ENCODE results near the gene INSRR.

Gene INSRR

GRCh38 chr1:156844102-156844501, 14.8 kb downstream of the INSRR start:
- H3K27ac ChIP-seq (ENCODE audit: low read depth in 2 of 2, low read length in 2 of 2): no peak overlapping the region
- H3K4me1 ChIP-seq (ENCODE audit: control insufficient read depth in 2 of 2, insufficient read depth in 2 of 2, low read length in 2 of 2): no peaks in the 10 kb centered on the region
- no peak overlapping the region for H3K9ac ChIP-seq (ENCODE audit: low read depth in 1 of 2, low read length in 2 of 2)
- no peaks in the 10 kb centered on the region for H3K9me3 ChIP-seq (ENCODE audit: control insufficient read depth in 2 of 2, low read length in 2 of 2)
- no peaks in the 10 kb centered on the region for H3K36me3 ChIP-seq (ENCODE audit: control insufficient read depth in 2 of 2, insufficient read depth in 2 of 2, low read length in 2 of 2)
- H3K4me3 ChIP-seq (ENCODE audit: low read length in 2 of 2): no peak overlapping the region
- peaks cover 20 to 51% of the 10 kb centered on the region in 2 donors for H3K27me3 ChIP-seq (ENCODE audit: control insufficient read depth in 2 of 2, insufficient read depth in 2 of 2, low read length in 2 of 2)

GRCh38 chr1:156842618-156843300, 16.2 kb downstream of the INSRR start:
- Histone ChIP-seq H3K9ac (ENCODE audit: low read depth in 1 of 2, low read length in 2 of 2) (no peak overlapping the region), H3K27ac (ENCODE audit: low read depth in 2 of 2, low read length in 2 of 2) (no peak overlapping the region), H3K27me3 (ENCODE audit: control insufficient read depth in 2 of 2, insufficient read depth in 2 of 2, low read length in 2 of 2) (peaks cover 20 to 43% of the 10 kb centered on the region in 2 donors), H3K4me3 (ENCODE audit: low read length in 2 of 2) (no peak overlapping the region), H3K4me1 (ENCODE audit: control insufficient read depth in 2 of 2, insufficient read depth in 2 of 2, low read length in 2 of 2) (no peaks in the 10 kb centered on the region), H3K36me3 (ENCODE audit: control insufficient read depth in 2 of 2, insufficient read depth in 2 of 2, low read length in 2 of 2) (no peaks in the 10 kb centered on the region), H3K9me3 (ENCODE audit: control insufficient read depth in 2 of 2, low read length in 2 of 2) (no peaks in the 10 kb centered on the region)

GRCh38 chr1:156841295-156841855, 17.5 kb downstream of the INSRR start:
- H3K4me1 ChIP-seq (ENCODE audit: control insufficient read depth in 2 of 2, insufficient read depth in 2 of 2, low read length in 2 of 2): no peaks in the 10 kb centered on the region
- peaks cover 20 to 35% of the 10 kb centered on the region in 2 donors for H3K27me3 ChIP-seq (ENCODE audit: control insufficient read depth in 2 of 2, insufficient read depth in 2 of 2, low read length in 2 of 2)
- no peak overlapping the region for H3K4me3 ChIP-seq (ENCODE audit: low read length in 2 of 2)
- H3K9ac ChIP-seq (ENCODE audit: low read depth in 1 of 2, low read length in 2 of 2): no peak overlapping the region
- no peaks in the 10 kb centered on the region for H3K36me3 ChIP-seq (ENCODE audit: control insufficient read depth in 2 of 2, insufficient read depth in 2 of 2, low read length in 2 of 2)
- no peak overlapping the region for H3K27ac ChIP-seq (ENCODE audit: low read depth in 2 of 2, low read length in 2 of 2)
- no peaks in the 10 kb centered on the region for H3K9me3 ChIP-seq (ENCODE audit: control insufficient read depth in 2 of 2, low read length in 2 of 2)

GRCh38 chr1:156840898-156841279, 18.0 kb downstream of the INSRR start:
- Histone ChIP-seq H3K9ac (ENCODE audit: low read depth in 1 of 2, low read length in 2 of 2) (no peak overlapping the region), H3K9me3 (ENCODE audit: control insufficient read depth in 2 of 2, low read length in 2 of 2) (no peaks in the 10 kb centered on the region), H3K4me1 (ENCODE audit: control insufficient read depth in 2 of 2, insufficient read depth in 2 of 2, low read length in 2 of 2) (no peaks in the 10 kb centered on the region), H3K36me3 (ENCODE audit: control insufficient read depth in 2 of 2, insufficient read depth in 2 of 2, low read length in 2 of 2) (no peaks in the 10 kb centered on the region), H3K27me3 (ENCODE audit: control insufficient read depth in 2 of 2, insufficient read depth in 2 of 2, low read length in 2 of 2) (peaks cover 20 to 32% of the 10 kb centered on the region in 2 donors), H3K4me3 (ENCODE audit: low read length in 2 of 2) (no peak overlapping the region), H3K27ac (ENCODE audit: low read depth in 2 of 2, low read length in 2 of 2) (no peak overlapping the region)

GRCh38 chr1:156840186-156840897, 18.6 kb downstream of the INSRR start:
- H3K36me3 ChIP-seq (ENCODE audit: control insufficient read depth in 2 of 2, insufficient read depth in 2 of 2, low read length in 2 of 2): no peaks in the 10 kb centered on the region
- no peaks in the 10 kb centered on the region for H3K9me3 ChIP-seq (ENCODE audit: control insufficient read depth in 2 of 2, low read length in 2 of 2)
- H3K27me3 ChIP-seq (ENCODE audit: control insufficient read depth in 2 of 2, insufficient read depth in 2 of 2, low read length in 2 of 2): peaks cover 20 to 36% of the 10 kb centered on the region in 2 donors
- H3K4me3 ChIP-seq (ENCODE audit: low read length in 2 of 2): no peak overlapping the region
- no peaks in the 10 kb centered on the region for H3K4me1 ChIP-seq (ENCODE audit: control insufficient read depth in 2 of 2, insufficient read depth in 2 of 2, low read length in 2 of 2)
- no peak overlapping the region for H3K9ac ChIP-seq (ENCODE audit: low read depth in 1 of 2, low read length in 2 of 2)
- H3K27ac ChIP-seq (ENCODE audit: low read depth in 2 of 2, low read length in 2 of 2): no peak overlapping the region

GRCh38 chr1:156839426-156840109, 19.3 kb downstream of the INSRR start:
- Histone ChIP-seq H3K36me3 (ENCODE audit: control insufficient read depth in 2 of 2, insufficient read depth in 2 of 2, low read length in 2 of 2) (no peaks in the 10 kb centered on the region), H3K27ac (ENCODE audit: low read depth in 2 of 2, low read length in 2 of 2) (no peak overlapping the region), H3K9ac (ENCODE audit: low read depth in 1 of 2, low read length in 2 of 2) (no peak overlapping the region), H3K27me3 (ENCODE audit: control insufficient read depth in 2 of 2, insufficient read depth in 2 of 2, low read length in 2 of 2) (peaks cover 16 to 33% of the 10 kb centered on the region in 2 donors), H3K4me1 (ENCODE audit: control insufficient read depth in 2 of 2, insufficient read depth in 2 of 2, low read length in 2 of 2) (no peaks in the 10 kb centered on the region), H3K4me3 (ENCODE audit: low read length in 2 of 2) (no peak overlapping the region), H3K9me3 (ENCODE audit: control insufficient read depth in 2 of 2, low read length in 2 of 2) (no peaks in the 10 kb centered on the region)

GRCh38 chr1:156838972-156839371, 19.9 kb downstream of the INSRR start:
- Histone ChIP-seq H3K36me3 (ENCODE audit: control insufficient read depth in 2 of 2, insufficient read depth in 2 of 2, low read length in 2 of 2) (no peaks in the 10 kb centered on the region), H3K4me3 (ENCODE audit: low read length in 2 of 2) (no peak overlapping the region), H3K9ac (ENCODE audit: low read depth in 1 of 2, low read length in 2 of 2) (no peak overlapping the region), H3K27me3 (ENCODE audit: control insufficient read depth in 2 of 2, insufficient read depth in 2 of 2, low read length in 2 of 2) (peaks cover 11 to 33% of the 10 kb centered on the region in 2 donors), H3K9me3 (ENCODE audit: control insufficient read depth in 2 of 2, low read length in 2 of 2) (no peaks in the 10 kb centered on the region), H3K27ac (ENCODE audit: low read depth in 2 of 2, low read length in 2 of 2) (no peak overlapping the region), H3K4me1 (ENCODE audit: control insufficient read depth in 2 of 2, insufficient read depth in 2 of 2, low read length in 2 of 2) (no peaks in the 10 kb centered on the region)

GRCh38 chr1:156836892-156837291, 22.0 kb downstream of the INSRR start:
- Histone ChIP-seq H3K36me3 (ENCODE audit: control insufficient read depth in 2 of 2, insufficient read depth in 2 of 2, low read length in 2 of 2) (no peaks in the 10 kb centered on the region), H3K27ac (ENCODE audit: low read depth in 2 of 2, low read length in 2 of 2) (no peak overlapping the region), H3K9ac (ENCODE audit: low read depth in 1 of 2, low read length in 2 of 2) (no peak overlapping the region), H3K9me3 (ENCODE audit: control insufficient read depth in 2 of 2, low read length in 2 of 2) (no peaks in the 10 kb centered on the region), H3K4me3 (ENCODE audit: low read length in 2 of 2) (no peak overlapping the region), H3K4me1 (ENCODE audit: control insufficient read depth in 2 of 2, insufficient read depth in 2 of 2, low read length in 2 of 2) (no peaks in the 10 kb centered on the region), H3K27me3 (ENCODE audit: control insufficient read depth in 2 of 2, insufficient read depth in 2 of 2, low read length in 2 of 2) (peaks cover 13 to 24% of the 10 kb centered on the region in 2 donors)

GRCh38 chr1:156836041-156836654, 22.8 kb downstream of the INSRR start:
- Histone ChIP-seq H3K27me3 (ENCODE audit: control insufficient read depth in 2 of 2, insufficient read depth in 2 of 2, low read length in 2 of 2) (peaks cover 16 to 24% of the 10 kb centered on the region in 2 donors), H3K4me3 (ENCODE audit: low read length in 2 of 2) (no peak overlapping the region), H3K36me3 (ENCODE audit: control insufficient read depth in 2 of 2, insufficient read depth in 2 of 2, low read length in 2 of 2) (no peaks in the 10 kb centered on the region), H3K4me1 (ENCODE audit: control insufficient read depth in 2 of 2, insufficient read depth in 2 of 2, low read length in 2 of 2) (no peaks in the 10 kb centered on the region), H3K9me3 (ENCODE audit: control insufficient read depth in 2 of 2, low read length in 2 of 2) (no peaks in the 10 kb centered on the region), H3K9ac (ENCODE audit: low read depth in 1 of 2, low read length in 2 of 2) (no peak overlapping the region), H3K27ac (ENCODE audit: low read depth in 2 of 2, low read length in 2 of 2) (no peak overlapping the region)

Data from mucosa of rectum (tissue), 2 donors.